IMR-90 (cell line): ENCODE measurements around the gene QKI. TPM values are rescaled to one million over a fixed set of nuclear protein-coding genes. Genes with fewer than 3 reads are reported as not detected.

Experiments
- ATAC-seq: fragments of 200-7000 bp; cut with Tn5 transposase; 2 replicates; pipeline ENCODE4 v1.9.1; 2020; ENCODE audit warnings: low read depth, mild to moderate bottlenecking, moderate library complexity
- BruUV-seq: library from RNA; stranded (reverse); fragments of 400-500 nt; replicated peaks from 2 replicates; lab custom pipeline; 2021; lab: Mats Ljungman, UMichigan
- CTCF ChIA-PET: fragments of 300-600 bp; formaldehyde crosslinking; extraction: SDS; loops from one replicate; lab custom pipeline; 2021; ENCODE audit warnings: antibody characterized with exemption; lab: Yijun Ruan, JAX
- POLR2A ChIA-PET: fragments of 300-600 bp; sonication (Branson Sonifier 250); formaldehyde crosslinking; loops from one replicate; lab custom pipeline; 2022; ENCODE audit warnings: antibody characterized with exemption; ENCODE audit not compliant: unreplicated experiment; lab: Charles Lee
- DNase-seq: peaks from one replicate; pipeline ENCODE4 v3.0.0; 2013
- H2AFZ ChIP-seq: replicated peaks from 2 replicates; pipeline ENCODE3; 2013; ENCODE audit warnings: low read length, mild to moderate bottlenecking; ENCODE audit not compliant: poor library complexity
- H2AK5ac ChIP-seq: 2 replicates; pipeline ENCODE4 v1.6.1; 2013; ENCODE audit warnings: low read depth, low read length, inconsistent platforms
- H2AK9ac ChIP-seq: replicated peaks from 2 replicates; pipeline ENCODE3; 2013; ENCODE audit warnings: mild to moderate bottlenecking, low read depth, low read length, moderate library complexity; ENCODE audit not compliant: poor library complexity
- H2BK120ac ChIP-seq: 2 replicates; pipeline ENCODE4 v1.6.1; 2013; ENCODE audit warnings: low read depth, low read length, inconsistent platforms
- H2BK15ac ChIP-seq: 3 replicates; pipeline ENCODE4 v1.6.1; 2013; ENCODE audit warnings: low read depth, low read length, inconsistent platforms
- H2BK20ac ChIP-seq: 2 replicates; pipeline ENCODE4 v1.6.1; 2013; ENCODE audit warnings: low read depth, mild to moderate bottlenecking, inconsistent platforms, low read length, moderate library complexity
- H2BK5ac ChIP-seq: 2 replicates; pipeline ENCODE4 v1.6.1; 2013; ENCODE audit warnings: mild to moderate bottlenecking, low read depth, low read length, inconsistent platforms; ENCODE audit not compliant: poor library complexity, severe bottlenecking
- H3K14ac ChIP-seq: replicated peaks from 2 replicates; pipeline ENCODE4 v1.6.1; 2013; ENCODE audit warnings: low read depth, low read length, inconsistent platforms
- H3K18ac ChIP-seq: 2 replicates; pipeline ENCODE4 v1.6.1; 2013; ENCODE audit warnings: low read depth, low read length, control low read depth
- H3K23ac ChIP-seq: 2 replicates; pipeline ENCODE4 v1.6.1; 2013; ENCODE audit warnings: low read depth, low read length, inconsistent platforms
- H3K27ac ChIP-seq: 2 replicates; pipeline ENCODE4 v1.5.1; 2013; ENCODE audit warnings: mild to moderate bottlenecking, control low read depth, low read length; ENCODE audit not compliant: insufficient read depth
- H3K27me3 ChIP-seq: 2 replicates; pipeline ENCODE4 v1.6.1; 2013; ENCODE audit warnings: low read length; ENCODE audit not compliant: control insufficient read depth, insufficient read depth
- H3K36me3 ChIP-seq: 2 replicates; pipeline ENCODE4 v1.6.1; 2013; ENCODE audit warnings: low read length, mixed read lengths; ENCODE audit not compliant: control insufficient read depth, insufficient read depth
- H3K4ac ChIP-seq: 2 replicates; pipeline ENCODE4 v1.6.1; 2013; ENCODE audit warnings: low read depth, low read length, inconsistent platforms
- H3K4me1 ChIP-seq: 2 replicates; pipeline ENCODE4 v1.6.1; 2013; ENCODE audit warnings: low read length, mixed read lengths; ENCODE audit not compliant: control insufficient read depth, insufficient read depth
- H3K4me2 ChIP-seq: 2 replicates; pipeline ENCODE4 v1.6.1; 2013; ENCODE audit warnings: low read depth, mild to moderate bottlenecking, control low read depth, low read length, moderate library complexity
- H3K4me3 ChIP-seq: 2 replicates; pipeline ENCODE4 v1.5.1; 2013; ENCODE audit warnings: low read depth, mild to moderate bottlenecking, control low read depth, low read length, moderate library complexity; ENCODE audit not compliant: insufficient read depth
- H3K56ac ChIP-seq: 2 replicates; pipeline ENCODE4 v1.6.1; 2013; ENCODE audit warnings: low read length, inconsistent platforms; ENCODE audit not compliant: insufficient read depth; ENCODE audit errors: extremely low read depth
- H3K79me1 ChIP-seq, 2 experiments: 2 replicates each; pipeline ENCODE4 v1.6.1; 2013; ENCODE audit warnings: low read length in 2 of 2, inconsistent platforms in 1 of 2, low read depth in 1 of 2
- H3K9ac ChIP-seq: 2 replicates; pipeline ENCODE4 v1.6.1; 2013; ENCODE audit warnings: low read depth, low read length, control low read depth
- H3K9me1 ChIP-seq: 2 replicates; pipeline ENCODE4 v1.6.1; 2013; ENCODE audit warnings: low read length, inconsistent platforms; ENCODE audit not compliant: insufficient read depth
- H3K9me3 ChIP-seq: 2 replicates; pipeline ENCODE4 v1.6.1; 2013; ENCODE audit warnings: low read length; ENCODE audit not compliant: control insufficient read depth, insufficient read depth
- H4K20me1 ChIP-seq: 2 replicates; pipeline ENCODE4 v1.6.1; 2013; ENCODE audit warnings: low read length, inconsistent platforms; ENCODE audit not compliant: insufficient read depth
- H4K5ac ChIP-seq: 2 replicates; pipeline ENCODE4 v1.6.1; 2013; ENCODE audit warnings: mild to moderate bottlenecking, low read depth, low read length, control low read depth
- H4K8ac ChIP-seq, 2 experiments: 2 replicates each; pipeline ENCODE4 v1.6.1; 2013; ENCODE audit warnings: low read depth in 2 of 2, low read length in 2 of 2, control low read depth in 1 of 2, inconsistent platforms in 1 of 2
- H4K91ac ChIP-seq: 2 replicates; pipeline ENCODE4 v1.6.1; 2013; ENCODE audit warnings: low read depth, low read length, inconsistent platforms; ENCODE audit not compliant: insufficient read depth
- CEBPB ChIP-seq: IDR thresholded peaks from 2 replicates; pipeline ENCODE4 v1.6.1; 2012; ENCODE audit warnings: low read depth, low read length, improper control_type of control experiment
- WGBS, 2 experiments: methylation state at CpG; one replicate each; pipeline versions ENCODE4 v1.1.5 to v1.1.7; 2013; ENCODE audit warnings: missing lambda C conversion rate in 2 of 2; ENCODE audit not compliant: insufficient read length in 1 of 2; ENCODE audit errors: extremely low coverage in 2 of 2; 5-methylcytosine and 5-hydroxymethylcytosine counted together
- dilution Hi-C: fragments of 300-500 bp; cut with HindIII; formaldehyde crosslinking; loops from one replicate; pipeline ENCODE4 v1.14.3; 2018; ENCODE audit warnings: low sequenced_read_pairs; ENCODE audit not compliant: unreplicated experiment
- in situ Hi-C: fragments of 300-500 bp; cut with MboI; formaldehyde crosslinking; loops from 3 replicates; pipeline ENCODE4 v1.14.3; 2019; ENCODE audit warnings: low sequenced_read_pairs, inconsistent platforms, mixed read lengths
- intact Hi-C: fragments of 100-400 bp; cut with micrococcal nuclease; formaldehyde crosslinking; loops from 2 replicates; pipeline ENCODE4 v1.10.0; 2022
- polyA plus RNA-seq, 3 experiments: library from polyadenylated mRNA; depleted of rRNA; stranded (reverse); fragments of >200 nt; gene quantifications; 2 replicates each; pipeline ENCODE4 v1.2.3, GENCODE V29; 2012; ENCODE audit warnings: low replicate concordance in 1 of 3
- total RNA-seq: library from RNA; depleted of rRNA; stranded (reverse); fragments of >200 nt; gene quantifications from 2 replicates; pipeline ENCODE4 v1.2.3, GENCODE V29; 2012
- TF ChIP-seq, protein P1 (sequence below): fragments of 150-350 bp; IDR thresholded peaks from 2 replicates; pipeline ENCODE4 v1.6.1; 2016; ENCODE audit warnings: low read depth, mild to moderate bottlenecking, low read length, moderate library complexity, borderline replicate concordance

Gene QKI
- total and polyA plus RNA-seq, 2 of the 4 experiments (the other 2 are of a cell fraction): 112 to 232 TPM

DNA sequence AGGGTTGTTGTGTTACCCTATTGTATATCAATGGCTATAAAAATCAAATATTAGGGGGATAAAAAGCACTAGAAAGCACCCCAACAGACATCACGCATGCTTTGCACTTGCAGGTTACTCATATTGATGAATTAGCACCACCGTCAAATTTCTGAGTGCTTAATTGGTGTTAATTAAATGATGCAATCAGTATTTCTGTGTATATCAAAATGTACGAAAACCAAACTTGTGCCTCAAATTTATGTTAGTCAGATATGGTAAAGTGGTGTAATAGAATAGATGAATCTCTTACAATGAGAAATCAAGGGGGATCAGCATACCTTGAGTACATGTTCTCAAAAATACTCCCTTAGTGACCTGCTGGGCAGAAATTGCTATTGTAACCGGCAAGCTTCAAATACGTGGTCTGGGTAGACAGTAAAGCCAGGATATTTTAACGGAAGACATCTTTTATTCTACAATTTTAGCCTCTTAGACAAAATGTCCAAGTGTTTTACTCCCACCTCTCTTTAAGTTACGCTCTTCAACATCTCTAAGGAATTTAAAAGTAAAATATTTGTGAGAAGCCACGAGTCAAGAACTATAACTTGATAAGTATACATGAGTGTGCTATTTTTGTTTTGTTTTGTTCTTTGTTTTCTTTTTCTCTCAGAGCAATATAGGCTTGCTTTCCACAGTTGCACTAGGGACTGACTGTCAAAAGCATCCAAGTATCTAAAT lies 166.0 kb downstream of the QKI start:
- Histone ChIP-seq H3K18ac (no peak overlapping the region), H3K14ac (no peak overlapping the region), H2BK20ac (no peak overlapping the region), H2BK120ac (no peak overlapping the region), H2BK5ac (no peak overlapping the region), H4K91ac (no peak overlapping the region), H3K4ac (no peak overlapping the region), H3K4me3 (no peak overlapping the region), H3K23ac (no peak overlapping the region), H3K36me3 (0 out of 2 replicates have a peak, but pooled peaks cover 1% of the 10 kb centered on the region), H2AK5ac (no peak overlapping the region), H3K79me1 (no peaks in the 10 kb centered on the region), H2AFZ (no peak overlapping the region), H3K27me3 (no peaks in the 10 kb centered on the region), H4K5ac (no peak overlapping the region), H3K56ac (no peak overlapping the region), H3K27ac (no peak overlapping the region), H3K4me2 (no peak overlapping the region), H3K4me1 (no peaks in the 10 kb centered on the region; the same call in 1 of the 2 replicates), H2BK15ac (no peak overlapping the region), H4K20me1 (no peaks in the 10 kb centered on the region), H4K8ac (no peak overlapping the region), H3K9ac (no peak overlapping the region), H3K9me3 (no peaks in the 10 kb centered on the region), H3K9me1 (no peaks in the 10 kb centered on the region; the same call in 1 of the 2 replicates), H2AK9ac (no peak overlapping the region)
- no CpG with 5 or more reads among the region's 8 CpGs for WGBS, 2 experiments
- no TSS peak for BruUV-seq
- ATAC-seq (no peak), DNase-seq (no peak)
- intact Hi-C loops: loop anchor here (10.0 kb wide), 1 partner anchor 284 kb away; no protein-coding TSS in a partner anchor
- in situ Hi-C loops: loop anchor here (25.0 kb wide), 1 partner anchor 382 kb away; no protein-coding TSS in a partner anchor
- dilution Hi-C loops: no loop called here
- ChIA-PET POLR2A (no interaction called here), CTCF (no interaction called here)
- TF ChIP-seq, protein P1, sequence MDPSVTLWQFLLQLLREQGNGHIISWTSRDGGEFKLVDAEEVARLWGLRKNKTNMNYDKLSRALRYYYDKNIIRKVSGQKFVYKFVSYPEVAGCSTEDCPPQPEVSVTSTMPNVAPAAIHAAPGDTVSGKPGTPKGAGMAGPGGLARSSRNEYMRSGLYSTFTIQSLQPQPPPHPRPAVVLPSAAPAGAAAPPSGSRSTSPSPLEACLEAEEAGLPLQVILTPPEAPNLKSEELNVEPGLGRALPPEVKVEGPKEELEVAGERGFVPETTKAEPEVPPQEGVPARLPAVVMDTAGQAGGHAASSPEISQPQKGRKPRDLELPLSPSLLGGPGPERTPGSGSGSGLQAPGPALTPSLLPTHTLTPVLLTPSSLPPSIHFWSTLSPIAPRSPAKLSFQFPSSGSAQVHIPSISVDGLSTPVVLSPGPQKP: no peak
- TF ChIP-seq CEBPB: 0 out of 2 replicates have a peak, but pooled peaks have one; percentile 31
